ENCODE data around the gene RYR3.

GRCh38 chr15:33871980-33872379 lies 561.2 kb downstream of the RYR3 start:
- TF ChIP-seq CTCF (IDR thresholded peaks at IDR 0.05) (no peak), ZFX (IDR thresholded peaks at IDR 0.05; ENCODE audit: borderline replicate concordance) (no peak)
